Measurements from ENCODE around the gene SMIM23. TPM values are rescaled to one million over a fixed set of nuclear protein-coding genes. Genes with fewer than 3 reads are reported as not detected.
"Not testable (repeated sequence)": the region's sequence is repeated elsewhere in the genome, so short reads cannot be mapped to it uniquely, and the experiment has no call there.

The SMIM23 gene
- total RNA-seq, 1 donor from 2014 or later = not detected

GRCh38 chr5:171776770-171777759 is 8.6 kb upstream of the SMIM23 start:
- Histone ChIP-seq H3K27ac (no peak overlapping the region), H3F3A (ENCODE audit: low read depth) (no peaks in the 10 kb centered on the region), H3K4me1 (peaks cover 4% of the 10 kb centered on the region), H4K20me1 (ENCODE audit: low read depth) (no peaks in the 10 kb centered on the region), H3K9ac (no peak overlapping the region), H3K36me3 (no peaks in the 10 kb centered on the region), H3K9me3 (ENCODE audit: low read depth) (no peaks in the 10 kb centered on the region), H2AFZ (replicated peaks) (no peak overlapping the region), H3K79me2 (ENCODE audit: low read depth) (no peaks in the 10 kb centered on the region), H3K27me3 (no peaks in the 10 kb centered on the region), H3K4me3 (no peak overlapping the region), H3K4me2 (no peak overlapping the region)
- Mint-ChIP-seq H3K27me3 (ENCODE audit: insufficient read depth, low read depth) (peaks cover 16% of the 10 kb centered on the region), H3K4me1 (no peaks in the 10 kb centered on the region), H3K9me3 (no peaks in the 10 kb centered on the region), H3K36me3 (no peaks in the 10 kb centered on the region), H3K4me3 (no peak overlapping the region), H3K27ac (peak overlapping the region; percentile 53)
- DNase-seq (ENCODE audit: low spot score) = no peak
- no peak for TF ChIP-seq EZH2 (IDR thresholded peaks at IDR 0.05)
- TF ChIP-seq, protein P1, sequence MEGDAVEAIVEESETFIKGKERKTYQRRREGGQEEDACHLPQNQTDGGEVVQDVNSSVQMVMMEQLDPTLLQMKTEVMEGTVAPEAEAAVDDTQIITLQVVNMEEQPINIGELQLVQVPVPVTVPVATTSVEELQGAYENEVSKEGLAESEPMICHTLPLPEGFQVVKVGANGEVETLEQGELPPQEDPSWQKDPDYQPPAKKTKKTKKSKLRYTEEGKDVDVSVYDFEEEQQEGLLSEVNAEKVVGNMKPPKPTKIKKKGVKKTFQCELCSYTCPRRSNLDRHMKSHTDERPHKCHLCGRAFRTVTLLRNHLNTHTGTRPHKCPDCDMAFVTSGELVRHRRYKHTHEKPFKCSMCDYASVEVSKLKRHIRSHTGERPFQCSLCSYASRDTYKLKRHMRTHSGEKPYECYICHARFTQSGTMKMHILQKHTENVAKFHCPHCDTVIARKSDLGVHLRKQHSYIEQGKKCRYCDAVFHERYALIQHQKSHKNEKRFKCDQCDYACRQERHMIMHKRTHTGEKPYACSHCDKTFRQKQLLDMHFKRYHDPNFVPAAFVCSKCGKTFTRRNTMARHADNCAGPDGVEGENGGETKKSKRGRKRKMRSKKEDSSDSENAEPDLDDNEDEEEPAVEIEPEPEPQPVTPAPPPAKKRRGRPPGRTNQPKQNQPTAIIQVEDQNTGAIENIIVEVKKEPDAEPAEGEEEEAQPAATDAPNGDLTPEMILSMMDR (IDR thresholded peaks at IDR 0.05) = no peak
- no peak for TF ChIP-seq EZH2phosphoT487 (IDR thresholded peaks at IDR 0.05)

DNA sequence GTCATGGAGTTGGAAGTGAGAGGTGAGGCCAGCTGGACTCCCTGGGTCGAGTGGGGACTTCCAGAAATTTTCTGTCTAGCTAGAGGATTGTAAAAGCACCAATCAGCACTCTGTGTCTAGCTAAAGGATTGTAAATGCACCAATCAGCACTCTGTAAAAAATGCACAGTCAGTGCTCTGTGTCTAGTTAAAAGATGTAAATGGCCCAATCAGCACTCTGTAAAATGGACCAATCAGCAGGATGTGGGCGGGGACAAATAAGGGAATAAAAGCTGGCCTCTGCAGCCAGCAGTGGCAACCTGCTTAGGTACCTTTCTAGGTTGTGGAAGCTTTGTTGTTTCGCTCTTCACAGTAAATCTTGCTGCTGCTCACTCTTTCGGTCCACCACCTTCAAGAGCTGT is 3.9 kb upstream of the SMIM23 start:
- not testable (repeated sequence) for H3K79me2 ChIP-seq (ENCODE audit: low read depth); H3K27ac Mint-ChIP-seq; H3K4me1 Mint-ChIP-seq; H3K4me1 ChIP-seq; DNase-seq (ENCODE audit: low spot score); H4K20me1 ChIP-seq (ENCODE audit: low read depth); H3K36me3 ChIP-seq; H3K4me2 ChIP-seq; H3K4me3 ChIP-seq; H3K36me3 Mint-ChIP-seq; H3K27ac ChIP-seq; H2AFZ ChIP-seq (replicated peaks); H3K27me3 ChIP-seq; H3K27me3 Mint-ChIP-seq (ENCODE audit: insufficient read depth, low read depth); H3K9me3 Mint-ChIP-seq; H3F3A ChIP-seq (ENCODE audit: low read depth); H3K9ac ChIP-seq; H3K9me3 ChIP-seq (ENCODE audit: low read depth); H3K4me3 Mint-ChIP-seq

- Histone ChIP-seq H3K4me1 (no peaks in the 10 kb centered on the region), H2AFZ (replicated peaks) (no peak overlapping the region), H3K27me3 (no peaks in the 10 kb centered on the region)
Measured at GRCh38 chr5:171782332-171782966, 3.2 kb upstream of the SMIM23 start.

More at GRCh38 chr5:171782332-171782966, 3.2 kb upstream of the SMIM23 start:
- no peaks in the 10 kb centered on the region for H4K20me1 ChIP-seq (ENCODE audit: low read depth)
- no peak for DNase-seq (ENCODE audit: low spot score)
- no peaks in the 10 kb centered on the region for H3K4me1 Mint-ChIP-seq
- H3K9me3 ChIP-seq (ENCODE audit: low read depth) = no peaks in the 10 kb centered on the region
- H3K4me3 ChIP-seq = no peak overlapping the region
- no peak overlapping the region for H3K4me2 ChIP-seq
- H3K79me2 ChIP-seq (ENCODE audit: low read depth) = no peaks in the 10 kb centered on the region
- H3K27me3 Mint-ChIP-seq (ENCODE audit: insufficient read depth, low read depth) = peaks cover 3% of the 10 kb centered on the region
- no peaks in the 10 kb centered on the region for H3K9me3 Mint-ChIP-seq
- H3F3A ChIP-seq (ENCODE audit: low read depth) = no peaks in the 10 kb centered on the region
- no peak overlapping the region for H3K9ac ChIP-seq
- H3K27ac ChIP-seq = no peak overlapping the region
- H3K4me3 Mint-ChIP-seq = no peak overlapping the region
- TF ChIP-seq EZH2 (IDR thresholded peaks at IDR 0.05) = no peak
- TF ChIP-seq EZH2phosphoT487 (IDR thresholded peaks at IDR 0.05) = no peak
- TF ChIP-seq, protein P1 (IDR thresholded peaks at IDR 0.05) = no peak
- H3K36me3 ChIP-seq = no peaks in the 10 kb centered on the region
- no peak overlapping the region for H3K27ac Mint-ChIP-seq
- no peaks in the 10 kb centered on the region for H3K36me3 Mint-ChIP-seq

All from neural progenitor cell (in vitro differentiated cells).